Pons (tissue), 1 donor: ENCODE results near the gene LITAF.
"Not testable (repeated sequence)": the region's sequence is repeated elsewhere in the genome, so short reads cannot be mapped to it uniquely, and the experiment has no call there.

Source experiments
- DNase-seq: peaks from one replicate; pipeline ENCODE4 v3.0.0-alpha.2; 2016; ENCODE audit warnings: low spot score

The LITAF gene

GRCh38 chr16:11575223-11575589, 11.5 kb downstream of the LITAF start:
- DNase-seq: no peak

DNA sequence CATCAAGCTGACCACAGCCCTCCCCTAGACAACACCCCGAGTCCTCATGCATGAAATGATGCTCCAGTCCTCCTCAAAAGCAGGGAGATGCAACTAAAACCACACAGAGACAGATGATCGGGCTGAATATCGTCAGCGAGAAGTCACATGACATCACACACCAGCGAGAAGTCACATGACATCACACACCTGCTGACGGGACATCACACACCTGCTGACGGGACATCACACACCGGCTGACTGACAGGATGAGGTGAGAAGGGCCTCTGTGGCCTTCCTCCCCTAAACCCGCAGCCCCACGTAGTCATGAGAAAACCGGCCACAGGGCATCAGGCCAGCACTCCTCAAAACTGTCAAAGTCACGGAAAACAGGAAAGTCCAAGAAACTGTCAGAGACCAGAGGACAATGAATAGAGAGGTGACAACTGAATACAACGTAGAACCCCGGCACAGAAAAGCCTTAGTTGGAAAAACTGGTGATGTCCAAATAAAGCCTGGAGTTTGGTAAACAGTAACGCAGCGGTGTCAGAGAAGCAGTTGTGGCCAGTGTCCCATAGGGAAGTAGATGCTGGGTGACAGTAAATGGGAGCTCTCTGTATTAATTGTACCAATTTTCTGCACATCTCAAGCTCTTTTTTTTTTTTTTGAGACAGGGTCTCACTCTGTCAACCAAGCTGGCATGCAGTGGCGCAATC, 14.3 kb downstream of the LITAF start:
- DNase-seq: no peak

- no peak for DNase-seq
Observed at GRCh38 chr16:11571549-11571948, 15.2 kb downstream of the LITAF start.

GRCh38 chr16:11570806-11571205, 15.9 kb downstream of the LITAF start:
- DNase-seq: no peak

GRCh38 chr16:11570258-11570657, 16.5 kb downstream of the LITAF start:
- no peak for DNase-seq

DNA sequence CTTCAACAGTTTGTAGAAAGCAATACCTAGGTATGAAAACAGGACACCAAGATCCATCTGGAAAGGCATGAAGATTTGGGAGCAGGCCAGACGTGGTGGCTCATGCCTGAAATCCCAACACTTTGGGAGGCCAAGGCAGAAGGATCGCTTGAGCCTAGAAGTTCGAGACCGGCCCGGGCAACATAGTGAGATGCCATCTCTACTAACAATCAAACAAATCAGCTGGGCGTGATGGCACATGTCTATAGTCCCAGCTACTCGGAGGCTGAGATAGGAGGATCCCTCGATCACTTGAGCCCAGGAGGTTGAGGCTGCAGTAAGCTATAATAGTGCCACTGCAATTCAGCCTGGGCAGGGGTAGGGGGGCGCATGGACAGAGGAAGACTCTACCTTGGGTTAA, 20.3 kb downstream of the LITAF start:
- DNase-seq: no peak

- DNase-seq: no peak
Observed at GRCh38 chr16:11565665-11566064, 21.1 kb downstream of the LITAF start.

- peak; percentile 49 for DNase-seq
Observed at GRCh38 chr16:11564046-11564926, 22.4 kb downstream of the LITAF start.

DNA sequence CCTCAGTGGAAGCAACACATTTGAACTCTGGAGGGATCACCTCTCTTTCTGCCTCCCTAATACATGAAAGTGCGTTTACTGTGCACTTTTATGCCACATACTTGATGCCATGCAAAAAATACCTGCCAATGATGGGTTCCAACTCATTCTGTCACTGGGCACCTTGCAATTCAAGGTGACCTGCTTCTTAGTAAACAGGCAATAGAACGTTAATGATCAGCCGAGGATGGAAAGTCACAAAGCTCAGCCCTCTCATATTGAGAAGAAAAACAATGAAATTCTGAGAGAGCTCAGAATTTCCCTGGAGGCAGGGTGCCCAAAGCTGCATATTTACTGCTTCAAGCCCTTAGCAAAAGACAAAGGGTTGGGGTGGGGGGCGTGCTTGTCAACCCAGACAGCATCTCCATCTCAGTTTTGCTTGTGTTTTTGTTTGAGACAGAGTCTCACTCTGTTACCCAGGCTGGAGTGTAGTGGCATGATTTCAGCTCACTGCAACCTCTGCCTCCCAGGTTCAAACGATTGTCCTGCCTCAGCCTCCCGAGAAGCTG, 23.2 kb downstream of the LITAF start:
- no peak for DNase-seq

DNA sequence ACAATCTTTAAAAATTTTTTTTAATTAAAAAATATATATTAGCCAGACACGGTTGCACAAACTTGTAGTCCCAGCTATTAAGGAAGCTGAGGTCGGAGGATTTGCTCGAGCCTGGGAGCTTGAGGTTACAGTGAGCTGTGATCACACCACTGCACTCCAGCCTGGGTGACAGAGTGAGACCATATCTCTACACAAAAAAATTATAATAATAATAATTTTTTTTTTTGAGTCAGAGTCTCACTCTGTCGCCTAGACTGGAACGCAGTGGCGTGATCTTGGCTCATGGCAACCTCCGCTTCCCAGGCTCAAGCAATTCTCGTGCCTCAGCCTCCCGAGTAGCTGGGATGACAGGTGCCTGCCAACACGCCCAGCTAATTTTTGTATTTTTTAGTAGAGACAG, 23.8 kb downstream of the LITAF start:
- DNase-seq: no peak

DNA sequence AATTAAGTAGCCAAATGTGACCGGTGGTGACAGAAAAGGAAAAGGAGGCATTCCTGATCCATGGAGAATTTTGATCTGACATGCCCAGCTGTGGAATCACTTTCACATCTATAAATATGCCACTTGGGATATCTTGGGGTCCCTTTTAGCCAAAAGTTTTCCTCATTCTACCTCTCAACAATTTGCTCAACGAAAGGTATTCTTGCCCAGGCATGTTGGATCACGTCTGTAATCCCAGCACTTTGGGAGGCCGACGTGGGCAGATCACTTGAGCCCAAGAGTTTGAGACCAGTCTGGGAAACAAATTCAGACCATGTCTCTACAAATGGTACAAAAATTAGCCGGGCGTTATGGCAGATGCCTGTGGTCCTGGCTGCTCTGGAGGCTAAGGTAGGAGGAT, 24.3 kb downstream of the LITAF start:
- no peak for DNase-seq

DNA sequence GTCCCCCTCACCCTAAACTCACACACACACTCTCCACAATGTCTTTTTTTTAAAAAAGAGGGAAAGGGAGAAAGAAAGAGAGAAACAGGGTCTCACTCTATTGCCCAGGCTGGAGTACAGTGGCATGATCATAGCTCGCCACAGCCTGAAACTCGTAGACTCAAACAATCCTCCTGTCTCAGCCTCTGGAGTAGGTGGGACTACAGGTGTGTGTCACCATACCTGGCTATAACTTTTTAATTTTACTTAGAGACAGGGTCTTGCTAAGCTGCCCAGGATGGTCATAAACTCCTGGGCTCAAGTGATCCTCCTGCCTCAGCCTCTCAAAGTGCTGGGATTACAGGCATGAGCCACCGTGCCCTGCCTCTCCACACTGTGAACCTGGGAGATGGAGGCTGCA, 24.9 kb downstream of the LITAF start:
- DNase-seq: no peak

- no peak for DNase-seq
Observed at GRCh38 chr16:11561454-11561805, 25.3 kb downstream of the LITAF start.

- DNase-seq: no peak
Observed at GRCh38 chr16:11560701-11561453, 25.8 kb downstream of the LITAF start.

GRCh38 chr16:11558308-11558823, 28.4 kb downstream of the LITAF start:
- not testable (repeated sequence) for DNase-seq

GRCh38 chr16:11557801-11558200, 28.9 kb downstream of the LITAF start:
- DNase-seq: peak; percentile 97

- no peak for DNase-seq
Observed at GRCh38 chr16:11556945-11557720, 29.6 kb downstream of the LITAF start.

GRCh38 chr16:11556214-11556819, 30.4 kb downstream of the LITAF start:
- DNase-seq: no peak

GRCh38 chr16:11554053-11554452, 32.7 kb downstream of the LITAF start:
- no peak for DNase-seq

GRCh38 chr16:11553371-11553770, 33.3 kb downstream of the LITAF start:
- no peak for DNase-seq

DNA sequence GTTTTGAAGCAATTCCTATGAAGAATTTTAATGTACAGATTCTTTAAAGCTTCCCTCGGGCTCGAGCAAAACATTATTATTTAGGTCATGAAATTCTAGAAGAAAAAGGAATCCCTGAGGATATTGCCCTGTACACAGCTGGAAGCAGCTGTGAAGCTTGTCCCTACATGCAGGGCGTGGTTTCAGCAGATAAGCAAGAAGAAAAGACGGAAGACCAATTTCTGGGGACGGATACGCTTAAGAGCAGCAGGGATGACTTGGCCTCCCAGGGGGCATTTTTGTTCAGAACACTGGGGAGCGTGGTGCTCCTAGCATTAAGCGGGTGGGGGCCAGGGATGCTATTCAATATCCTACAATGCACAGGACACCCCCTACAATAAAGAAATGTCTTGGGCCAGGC, 34.3 kb downstream of the LITAF start:
- DNase-seq: no peak
